Loucy (cell line): ENCODE data around the gene RTN4RL2.

Experiments
- H2AFZ ChIP-seq: fragments of 200-600 bp; sonication (generic); 2 replicates; pipeline ENCODE4 v1.6.0; 2016; ENCODE audit warnings: antibody characterized with exemption, mild to moderate bottlenecking, low read length, moderate library complexity
- H3F3A ChIP-seq: fragments of 200-600 bp; 2 replicates; pipeline ENCODE4 v1.6.0; 2016; ENCODE audit warnings: antibody characterized with exemption, low read depth, mild to moderate bottlenecking
- H3K27me3 ChIP-seq: fragments of 200-600 bp; sonication (generic); 2 replicates; pipeline ENCODE4 v1.6.1; 2014; ENCODE audit warnings: low read length, mild to moderate bottlenecking; ENCODE audit not compliant: insufficient read depth, poor library complexity, severe bottlenecking
- H3K36me3 ChIP-seq: fragments of 200-600 bp; sonication (generic); 2 replicates; pipeline ENCODE4 v1.6.1; 2016; ENCODE audit warnings: low read length; ENCODE audit not compliant: insufficient read depth
- H3K4me1 ChIP-seq: fragments of 200-600 bp; sonication (generic); 2 replicates; pipeline ENCODE4 v1.5.1; 2014; ENCODE audit warnings: low read length, mild to moderate bottlenecking; ENCODE audit not compliant: insufficient read depth, poor library complexity, severe bottlenecking
- H3K4me2 ChIP-seq: fragments of 200-600 bp; sonication (generic); 2 replicates; pipeline ENCODE4 v1.6.0; 2014; ENCODE audit warnings: antibody characterized with exemption, low read length, low read depth, mild to moderate bottlenecking; ENCODE audit not compliant: poor library complexity, severe bottlenecking
- H3K4me3 ChIP-seq: fragments of 200-600 bp; sonication (generic); 2 replicates; pipeline ENCODE4 v1.5.1; 2014; ENCODE audit warnings: low read length, mild to moderate bottlenecking, mixed read lengths; ENCODE audit not compliant: poor library complexity, severe bottlenecking
- H3K79me2 ChIP-seq: fragments of 200-600 bp; sonication (generic); 2 replicates; pipeline ENCODE4 v1.6.1; 2014; ENCODE audit warnings: low read length; ENCODE audit not compliant: insufficient read depth
- H3K9ac ChIP-seq: fragments of 200-600 bp; sonication (generic); 2 replicates; pipeline ENCODE4 v1.6.0; 2014; ENCODE audit warnings: mild to moderate bottlenecking, low read depth, low read length, moderate library complexity; ENCODE audit not compliant: poor library complexity, severe bottlenecking
- H3K9me2 ChIP-seq: fragments of 200-600 bp; sonication (generic); replicated peaks from 2 replicates; pipeline ENCODE4 v1.6.1; 2016; ENCODE audit warnings: low read depth, low read length, mixed read lengths
- H3K9me3 ChIP-seq: fragments of 200-600 bp; sonication (generic); 2 replicates; pipeline ENCODE4 v1.6.1; 2014; ENCODE audit warnings: mild to moderate bottlenecking, antibody characterized with exemption, low read length, low read depth; ENCODE audit not compliant: insufficient read depth
- H4K20me1 ChIP-seq: fragments of 200-600 bp; sonication (generic); 2 replicates; pipeline ENCODE4 v1.6.0; 2014; ENCODE audit warnings: antibody characterized with exemption, low read length, mild to moderate bottlenecking; ENCODE audit not compliant: insufficient read depth, poor library complexity, severe bottlenecking
- EZH2phosphoT487 ChIP-seq: fragments of 200-600 bp; IDR thresholded peaks from 2 replicates; pipeline ENCODE4 v1.6.1; 2018; ENCODE audit warnings: antibody characterized with exemption, mild to moderate bottlenecking, moderate library complexity, borderline replicate concordance
- TF ChIP-seq, protein P1 (sequence below): fragments of 200-600 bp; sonication (generic); conservative IDR thresholded peaks from 2 replicates; pipeline ENCODE4 v1.5.1; 2014; ENCODE audit warnings: mild to moderate bottlenecking, antibody characterized with exemption, low read length

The RTN4RL2 gene

DNA sequence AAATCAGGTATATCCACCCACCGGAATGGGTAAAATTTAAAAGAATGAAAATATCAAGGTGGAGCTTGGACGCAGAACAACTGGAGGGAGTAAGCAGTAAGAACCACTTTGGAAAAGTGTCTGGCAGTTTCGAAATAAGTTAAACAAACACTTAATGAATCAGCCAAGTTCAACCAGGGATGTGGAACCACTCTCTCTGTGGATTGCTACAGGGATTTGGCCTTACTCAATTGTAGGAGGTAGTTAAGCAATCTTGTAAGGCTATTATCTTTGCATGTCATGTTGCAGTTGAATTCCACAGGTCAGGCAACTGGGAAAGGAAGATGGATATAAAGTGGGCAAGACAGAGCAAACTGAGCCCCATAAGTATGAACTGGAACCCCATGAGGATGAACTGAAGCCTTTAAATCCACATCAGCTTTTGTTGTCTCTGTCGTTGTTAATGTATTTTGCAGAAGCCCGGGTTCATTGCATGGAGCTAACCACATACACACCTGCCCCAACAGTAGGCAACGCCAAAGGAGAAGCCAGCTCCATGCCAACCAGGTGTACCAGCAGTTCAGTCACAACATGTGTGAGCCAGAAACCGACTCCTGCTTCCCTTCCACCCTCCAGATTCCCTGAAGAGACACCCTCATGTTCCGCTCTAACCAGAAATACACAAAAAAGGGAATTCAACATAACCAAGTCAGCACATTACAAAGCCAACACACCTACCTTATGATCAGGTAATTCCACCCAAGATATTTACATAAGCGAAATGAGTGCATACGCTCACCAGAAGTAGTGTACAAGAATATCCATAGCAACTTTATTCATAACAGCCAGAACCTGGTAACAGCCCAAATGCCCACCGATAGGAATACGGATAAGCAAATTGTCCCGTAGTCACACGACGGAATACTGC, 25.4 kb upstream of the RTN4RL2 start:
- no peak overlapping the region for H3K9ac ChIP-seq
- TF ChIP-seq, protein P1, sequence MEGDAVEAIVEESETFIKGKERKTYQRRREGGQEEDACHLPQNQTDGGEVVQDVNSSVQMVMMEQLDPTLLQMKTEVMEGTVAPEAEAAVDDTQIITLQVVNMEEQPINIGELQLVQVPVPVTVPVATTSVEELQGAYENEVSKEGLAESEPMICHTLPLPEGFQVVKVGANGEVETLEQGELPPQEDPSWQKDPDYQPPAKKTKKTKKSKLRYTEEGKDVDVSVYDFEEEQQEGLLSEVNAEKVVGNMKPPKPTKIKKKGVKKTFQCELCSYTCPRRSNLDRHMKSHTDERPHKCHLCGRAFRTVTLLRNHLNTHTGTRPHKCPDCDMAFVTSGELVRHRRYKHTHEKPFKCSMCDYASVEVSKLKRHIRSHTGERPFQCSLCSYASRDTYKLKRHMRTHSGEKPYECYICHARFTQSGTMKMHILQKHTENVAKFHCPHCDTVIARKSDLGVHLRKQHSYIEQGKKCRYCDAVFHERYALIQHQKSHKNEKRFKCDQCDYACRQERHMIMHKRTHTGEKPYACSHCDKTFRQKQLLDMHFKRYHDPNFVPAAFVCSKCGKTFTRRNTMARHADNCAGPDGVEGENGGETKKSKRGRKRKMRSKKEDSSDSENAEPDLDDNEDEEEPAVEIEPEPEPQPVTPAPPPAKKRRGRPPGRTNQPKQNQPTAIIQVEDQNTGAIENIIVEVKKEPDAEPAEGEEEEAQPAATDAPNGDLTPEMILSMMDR, result no peak
- TF ChIP-seq EZH2phosphoT487, result no peak
- no peaks in the 10 kb centered on the region for H3K9me3 ChIP-seq
- peaks cover 40% of the 10 kb centered on the region for H3K4me1 ChIP-seq
- H4K20me1 ChIP-seq, result no peaks in the 10 kb centered on the region
- no peak overlapping the region for H3K4me2 ChIP-seq
- no peaks in the 10 kb centered on the region for H3K36me3 ChIP-seq
- peaks cover 5% of the 10 kb centered on the region; the same call in 1 of the 2 replicates for H3F3A ChIP-seq
- no peaks in the 10 kb centered on the region for H3K79me2 ChIP-seq
- no peak overlapping the region for H2AFZ ChIP-seq
- H3K27me3 ChIP-seq, result no peaks in the 10 kb centered on the region
- no peaks in the 10 kb centered on the region for H3K9me2 ChIP-seq
- no peak overlapping the region for H3K4me3 ChIP-seq

DNA sequence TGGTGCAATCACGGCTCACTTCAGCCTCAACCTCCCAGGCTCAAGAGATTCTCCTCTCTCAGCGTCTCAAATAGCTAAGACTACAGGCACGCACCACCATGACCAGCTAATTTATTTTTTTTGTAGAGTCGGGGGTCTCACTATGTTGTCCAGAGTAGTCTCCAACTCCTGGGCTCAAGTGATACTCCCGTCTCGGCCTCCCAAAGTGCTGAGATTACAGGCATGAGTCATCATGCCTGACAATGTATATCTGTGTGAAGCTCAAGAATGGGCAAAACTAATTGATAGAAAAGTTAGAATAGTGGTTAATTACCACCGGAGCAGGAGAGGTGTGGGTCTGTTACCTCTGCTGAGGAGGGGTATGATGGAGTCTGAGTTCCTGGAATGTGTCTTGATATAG, 24.3 kb upstream of the RTN4RL2 start:
- Histone ChIP-seq H3K4me1 (peaks cover 33% of the 10 kb centered on the region), H3K36me3 (no peaks in the 10 kb centered on the region), H3K79me2 (no peaks in the 10 kb centered on the region), H3K9ac (no peak overlapping the region), H3K4me3 (no peak overlapping the region), H3K4me2 (no peak overlapping the region), H2AFZ (no peak overlapping the region), H3K9me2 (no peaks in the 10 kb centered on the region), H3F3A (peaks cover 5% of the 10 kb centered on the region; the same call in 1 of the 2 replicates), H4K20me1 (no peaks in the 10 kb centered on the region), H3K9me3 (no peaks in the 10 kb centered on the region), H3K27me3 (no peaks in the 10 kb centered on the region)
- TF ChIP-seq, protein P1, result no peak
- TF ChIP-seq EZH2phosphoT487, result no peak

DNA sequence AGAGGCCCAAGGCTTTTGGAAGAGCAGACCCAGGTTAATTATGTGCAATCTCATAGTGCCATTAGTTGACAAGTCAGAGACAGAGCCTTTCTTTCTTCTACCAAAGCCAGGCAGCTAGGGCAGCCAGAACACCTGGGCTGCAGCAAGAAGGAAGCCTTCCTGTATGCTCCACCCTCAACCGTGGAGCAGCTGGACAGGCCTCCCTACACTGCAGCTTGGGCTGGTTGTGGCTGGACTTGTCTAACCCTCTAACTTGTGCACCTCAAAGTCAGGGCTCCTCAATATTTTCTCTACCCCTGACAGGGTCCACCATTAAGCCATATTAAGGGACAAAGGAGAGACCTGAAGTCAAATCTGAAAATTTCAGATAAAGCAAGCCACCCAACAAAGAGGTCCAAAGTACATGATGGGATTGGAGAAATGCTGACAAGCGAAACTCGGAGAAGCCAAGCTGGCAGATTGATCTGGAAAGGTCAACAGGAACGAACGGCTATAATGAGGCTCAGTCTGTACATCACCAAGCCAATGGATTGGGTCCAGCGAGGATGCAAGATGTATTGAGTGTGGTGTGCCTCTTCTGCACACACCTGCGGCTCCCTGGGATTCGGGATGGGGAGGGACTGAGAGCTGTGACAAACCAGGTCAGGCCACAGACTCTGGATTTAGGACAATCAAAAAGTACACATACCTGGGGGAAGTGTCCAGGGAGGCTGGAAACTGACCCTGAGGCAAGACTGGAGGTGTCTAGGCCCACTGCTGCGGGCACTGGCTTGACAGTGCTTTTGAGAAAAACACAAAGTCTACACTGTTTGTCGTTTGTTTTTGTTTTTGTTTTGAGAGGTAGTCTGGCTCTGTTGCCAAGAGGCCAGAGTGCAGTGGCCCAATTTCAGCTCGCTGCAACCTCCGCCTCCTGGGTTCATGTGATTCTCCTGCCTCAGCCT, 21.7 kb upstream of the RTN4RL2 start:
- no peak overlapping the region for H3K4me2 ChIP-seq
- no peaks in the 10 kb centered on the region for H3K79me2 ChIP-seq
- H3K9me3 ChIP-seq, result no peaks in the 10 kb centered on the region
- no peaks in the 10 kb centered on the region for H3K9me2 ChIP-seq
- H3K27me3 ChIP-seq, result no peaks in the 10 kb centered on the region
- H3K36me3 ChIP-seq, result no peaks in the 10 kb centered on the region
- peaks cover 12% of the 10 kb centered on the region for H3K4me1 ChIP-seq
- H3K4me3 ChIP-seq, result no peak overlapping the region
- no peak overlapping the region for H2AFZ ChIP-seq
- H3F3A ChIP-seq, result no peaks in the 10 kb centered on the region
- H3K9ac ChIP-seq, result no peak overlapping the region
- no peaks in the 10 kb centered on the region for H4K20me1 ChIP-seq
- TF ChIP-seq EZH2phosphoT487, result no peak
- TF ChIP-seq, protein P1, result no peak
